ENCODE data around the gene RGS12. TPM values are rescaled to one million over a fixed set of nuclear protein-coding genes. Genes with fewer than 3 reads are reported as not detected.

Gene RGS12
- total and polyA plus RNA-seq, 2 of the 13 experiments (the other 11 are each of a cell fraction or from before 2014, with no cell fraction given): 21.0 to 27.7 TPM

DNA sequence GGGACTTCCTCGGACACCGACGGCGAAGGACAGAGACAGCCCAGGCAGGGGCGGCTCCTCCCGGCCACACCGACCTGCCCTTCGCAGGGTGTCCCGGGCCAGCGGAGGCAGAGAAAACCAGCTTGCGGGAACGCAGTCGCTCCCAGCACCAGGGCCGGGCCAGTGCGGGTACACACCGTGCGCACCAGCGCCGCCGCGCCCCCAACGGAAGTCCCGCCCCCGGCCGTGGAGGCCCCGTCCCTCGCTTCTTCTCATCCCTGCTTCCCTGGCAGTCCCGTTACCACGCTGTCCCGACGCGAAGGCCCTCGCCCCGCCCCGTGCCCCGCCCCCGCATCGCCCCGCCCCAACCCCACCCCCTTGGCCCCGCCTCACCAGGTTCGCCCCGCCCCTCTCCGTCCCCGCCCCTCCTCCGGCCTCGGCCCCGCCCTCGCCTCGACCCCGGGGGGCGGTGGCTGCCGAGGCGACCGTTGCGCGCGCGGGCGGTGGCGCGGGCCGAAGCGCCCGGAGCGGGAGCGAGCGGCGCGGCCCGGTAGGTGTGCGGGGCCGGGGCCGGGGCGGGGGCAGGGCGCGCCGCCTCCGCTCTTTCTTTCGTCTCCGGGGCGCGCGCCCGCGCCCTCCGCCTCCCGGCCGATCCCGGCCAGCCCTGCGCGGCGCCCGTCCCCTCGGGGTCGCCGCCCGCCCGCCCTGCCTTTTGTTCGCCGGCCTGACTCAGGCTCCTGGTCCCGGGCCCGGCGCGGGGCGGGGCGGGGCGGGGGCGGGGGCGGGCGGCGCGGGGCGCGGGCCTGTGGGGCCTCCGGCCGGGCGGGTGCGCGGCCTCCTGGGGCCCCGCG, at the start of gene RGS12 (continued):
- TF ChIP-seq, protein P1, sequence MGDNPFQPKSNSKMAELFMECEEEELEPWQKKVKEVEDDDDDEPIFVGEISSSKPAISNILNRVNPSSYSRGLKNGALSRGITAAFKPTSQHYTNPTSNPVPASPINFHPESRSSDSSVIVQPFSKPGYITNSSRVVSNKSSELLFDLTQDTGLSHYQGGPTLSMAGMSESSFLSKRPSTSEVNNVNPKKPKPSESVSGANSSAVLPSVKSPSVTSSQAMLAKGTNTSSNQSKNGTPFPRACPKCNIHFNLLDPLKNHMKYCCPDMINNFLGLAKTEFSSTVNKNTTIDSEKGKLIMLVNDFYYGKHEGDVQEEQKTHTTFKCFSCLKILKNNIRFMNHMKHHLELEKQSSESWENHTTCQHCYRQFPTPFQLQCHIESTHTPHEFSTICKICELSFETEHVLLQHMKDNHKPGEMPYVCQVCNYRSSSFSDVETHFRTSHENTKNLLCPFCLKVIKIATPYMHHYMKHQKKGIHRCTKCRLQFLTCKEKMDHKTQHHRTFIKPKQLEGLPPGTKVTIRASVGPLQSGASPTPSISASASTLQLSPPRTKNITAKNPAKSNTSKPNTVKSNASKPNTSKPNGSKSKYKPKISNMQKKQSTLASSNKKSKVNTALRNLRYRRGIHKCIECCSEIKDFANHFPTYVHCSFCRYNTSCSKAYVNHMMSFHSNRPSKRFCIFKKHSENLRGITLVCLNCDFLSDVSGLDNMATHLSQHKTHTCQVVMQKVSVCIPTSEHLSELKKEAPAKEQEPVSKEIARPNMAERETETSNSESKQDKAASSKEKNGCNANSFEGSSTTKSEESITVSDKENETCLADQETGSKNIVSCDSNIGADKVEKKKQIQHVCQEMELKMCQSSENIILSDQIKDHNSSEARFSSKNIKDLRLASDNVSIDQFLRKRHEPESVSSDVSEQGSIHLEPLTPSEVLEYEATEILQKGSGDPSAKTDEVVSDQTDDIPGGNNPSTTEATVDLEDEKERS (CRISPR knock-in tag; IDR thresholded peaks at IDR 0.05): peak; percentile 68; the same call in 1 of the 2 replicates
- TF ChIP-seq LCORL (IDR thresholded peaks at IDR 0.05): no peak
- peak; percentile 79 for TF ChIP-seq LCORL (CRISPR knock-in tag; IDR thresholded peaks at IDR 0.05)
- TF ChIP-seq, protein P2, sequence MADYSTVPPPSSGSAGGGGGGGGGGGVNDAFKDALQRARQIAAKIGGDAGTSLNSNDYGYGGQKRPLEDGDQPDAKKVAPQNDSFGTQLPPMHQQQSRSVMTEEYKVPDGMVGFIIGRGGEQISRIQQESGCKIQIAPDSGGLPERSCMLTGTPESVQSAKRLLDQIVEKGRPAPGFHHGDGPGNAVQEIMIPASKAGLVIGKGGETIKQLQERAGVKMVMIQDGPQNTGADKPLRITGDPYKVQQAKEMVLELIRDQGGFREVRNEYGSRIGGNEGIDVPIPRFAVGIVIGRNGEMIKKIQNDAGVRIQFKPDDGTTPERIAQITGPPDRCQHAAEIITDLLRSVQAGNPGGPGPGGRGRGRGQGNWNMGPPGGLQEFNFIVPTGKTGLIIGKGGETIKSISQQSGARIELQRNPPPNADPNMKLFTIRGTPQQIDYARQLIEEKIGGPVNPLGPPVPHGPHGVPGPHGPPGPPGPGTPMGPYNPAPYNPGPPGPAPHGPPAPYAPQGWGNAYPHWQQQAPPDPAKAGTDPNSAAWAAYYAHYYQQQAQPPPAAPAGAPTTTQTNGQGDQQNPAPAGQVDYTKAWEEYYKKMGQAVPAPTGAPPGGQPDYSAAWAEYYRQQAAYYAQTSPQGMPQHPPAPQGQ (CRISPR knock-in tag; IDR thresholded peaks at IDR 0.05; ENCODE audit: borderline replicate concordance): no peak
- TF ChIP-seq, protein P3, sequence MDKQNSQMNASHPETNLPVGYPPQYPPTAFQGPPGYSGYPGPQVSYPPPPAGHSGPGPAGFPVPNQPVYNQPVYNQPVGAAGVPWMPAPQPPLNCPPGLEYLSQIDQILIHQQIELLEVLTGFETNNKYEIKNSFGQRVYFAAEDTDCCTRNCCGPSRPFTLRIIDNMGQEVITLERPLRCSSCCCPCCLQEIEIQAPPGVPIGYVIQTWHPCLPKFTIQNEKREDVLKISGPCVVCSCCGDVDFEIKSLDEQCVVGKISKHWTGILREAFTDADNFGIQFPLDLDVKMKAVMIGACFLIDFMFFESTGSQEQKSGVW (CRISPR knock-in tag; IDR thresholded peaks at IDR 0.05; ENCODE audit: borderline replicate concordance): no peak
- TF ChIP-seq, protein P4, sequence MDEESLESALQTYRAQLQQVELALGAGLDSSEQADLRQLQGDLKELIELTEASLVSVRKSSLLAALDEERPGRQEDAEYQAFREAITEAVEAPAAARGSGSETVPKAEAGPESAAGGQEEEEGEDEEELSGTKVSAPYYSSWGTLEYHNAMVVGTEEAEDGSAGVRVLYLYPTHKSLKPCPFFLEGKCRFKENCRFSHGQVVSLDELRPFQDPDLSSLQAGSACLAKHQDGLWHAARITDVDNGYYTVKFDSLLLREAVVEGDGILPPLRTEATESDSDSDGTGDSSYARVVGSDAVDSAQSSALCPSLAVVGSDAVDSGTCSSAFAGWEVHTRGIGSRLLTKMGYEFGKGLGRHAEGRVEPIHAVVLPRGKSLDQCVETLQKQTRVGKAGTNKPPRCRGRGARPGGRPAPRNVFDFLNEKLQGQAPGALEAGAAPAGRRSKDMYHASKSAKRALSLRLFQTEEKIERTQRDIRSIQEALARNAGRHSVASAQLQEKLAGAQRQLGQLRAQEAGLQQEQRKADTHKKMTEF (CRISPR knock-in tag; IDR thresholded peaks at IDR 0.05): peak; percentile 62; the same call in 1 of the 2 replicates
- TF ChIP-seq GABPA (IDR thresholded peaks at IDR 0.05; ENCODE audit: low read depth, low read length): no peak
- peak; percentile 85 for TF ChIP-seq GABPA (CRISPR knock-in tag; IDR thresholded peaks at IDR 0.05; ENCODE audit: low read depth)
- 0 out of 2 replicates have a peak, but pooled peaks have one; percentile 31 for TF ChIP-seq ZNF670 (CRISPR knock-in tag; IDR thresholded peaks at IDR 0.05; ENCODE audit: borderline replicate concordance)
- no peak for TF ChIP-seq ZNF350 (CRISPR knock-in tag; IDR thresholded peaks at IDR 0.05; ENCODE audit: borderline replicate concordance, low read depth)
- TF ChIP-seq RBAK (CRISPR knock-in tag; IDR thresholded peaks at IDR 0.05): 0 out of 2 replicates have a peak, but pooled peaks have one; percentile 17
- TF ChIP-seq GATA4 (IDR thresholded peaks at IDR 0.05; ENCODE audit: borderline replicate concordance, low read depth): no peak
- no peak for TF ChIP-seq ZNF768 (CRISPR knock-in tag; IDR thresholded peaks at IDR 0.05)
- TF ChIP-seq, protein P5, sequence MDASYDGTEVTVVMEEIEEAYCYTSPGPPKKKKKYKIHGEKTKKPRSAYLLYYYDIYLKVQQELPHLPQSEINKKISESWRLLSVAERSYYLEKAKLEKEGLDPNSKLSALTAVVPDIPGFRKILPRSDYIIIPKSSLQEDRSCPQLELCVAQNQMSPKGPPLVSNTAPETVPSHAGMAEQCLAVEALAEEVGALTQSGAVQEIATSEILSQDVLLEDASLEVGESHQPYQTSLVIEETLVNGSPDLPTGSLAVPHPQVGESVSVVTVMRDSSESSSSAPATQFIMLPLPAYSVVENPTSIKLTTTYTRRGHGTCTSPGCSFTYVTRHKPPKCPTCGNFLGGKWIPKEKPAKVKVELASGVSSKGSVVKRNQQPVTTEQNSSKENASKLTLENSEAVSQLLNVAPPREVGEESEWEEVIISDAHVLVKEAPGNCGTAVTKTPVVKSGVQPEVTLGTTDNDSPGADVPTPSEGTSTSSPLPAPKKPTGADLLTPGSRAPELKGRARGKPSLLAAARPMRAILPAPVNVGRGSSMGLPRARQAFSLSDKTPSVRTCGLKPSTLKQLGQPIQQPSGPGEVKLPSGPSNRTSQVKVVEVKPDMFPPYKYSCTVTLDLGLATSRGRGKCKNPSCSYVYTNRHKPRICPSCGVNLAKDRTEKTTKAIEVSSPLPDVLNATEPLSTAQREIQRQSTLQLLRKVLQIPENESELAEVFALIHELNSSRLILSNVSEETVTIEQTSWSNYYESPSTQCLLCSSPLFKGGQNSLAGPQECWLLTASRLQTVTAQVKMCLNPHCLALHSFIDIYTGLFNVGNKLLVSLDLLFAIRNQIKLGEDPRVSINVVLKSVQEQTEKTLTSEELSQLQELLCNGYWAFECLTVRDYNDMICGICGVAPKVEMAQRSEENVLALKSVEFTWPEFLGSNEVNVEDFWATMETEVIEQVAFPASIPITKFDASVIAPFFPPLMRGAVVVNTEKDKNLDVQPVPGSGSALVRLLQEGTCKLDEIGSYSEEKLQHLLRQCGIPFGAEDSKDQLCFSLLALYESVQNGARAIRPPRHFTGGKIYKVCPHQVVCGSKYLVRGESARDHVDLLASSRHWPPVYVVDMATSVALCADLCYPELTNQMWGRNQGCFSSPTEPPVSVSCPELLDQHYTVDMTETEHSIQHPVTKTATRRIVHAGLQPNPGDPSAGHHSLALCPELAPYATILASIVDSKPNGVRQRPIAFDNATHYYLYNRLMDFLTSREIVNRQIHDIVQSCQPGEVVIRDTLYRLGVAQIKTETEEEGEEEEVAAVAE (CRISPR knock-in tag; IDR thresholded peaks at IDR 0.05; ENCODE audit: borderline replicate concordance): no peak
- TF ChIP-seq ZNF619 (CRISPR knock-in tag; IDR thresholded peaks at IDR 0.05): 0 out of 2 replicates have a peak, but pooled peaks have one; percentile 46
- TF ChIP-seq PRPF4 (IDR thresholded peaks at IDR 0.05; ENCODE audit: low read depth, low read length, poor library complexity, severe bottlenecking): no peak
- TF ChIP-seq ZNF17 (CRISPR knock-in tag; IDR thresholded peaks at IDR 0.05): no peak

Data from HepG2 (cell line).